ENCODE results near the gene WDFY1. TPM values are rescaled to one million over a fixed set of nuclear protein-coding genes. Genes with fewer than 3 reads are reported as not detected.
"Not testable (repeated sequence)": the region's sequence is repeated elsewhere in the genome, so short reads cannot be mapped to it uniquely, and the experiment has no call there.

The WDFY1 gene
- polyA plus RNA-seq, 1 donor = 66.6 TPM

- no peak for DNase-seq
Measured at GRCh38 chr2:223900066-223900465, 45.1 kb downstream of the WDFY1 start.

- DNase-seq = no peak
Measured at GRCh38 chr2:223897669-223898330, 47.3 kb downstream of the WDFY1 start.

GRCh38 chr2:223896833-223897311 is 48.3 kb downstream of the WDFY1 start:
- DNase-seq = no peak

DNA sequence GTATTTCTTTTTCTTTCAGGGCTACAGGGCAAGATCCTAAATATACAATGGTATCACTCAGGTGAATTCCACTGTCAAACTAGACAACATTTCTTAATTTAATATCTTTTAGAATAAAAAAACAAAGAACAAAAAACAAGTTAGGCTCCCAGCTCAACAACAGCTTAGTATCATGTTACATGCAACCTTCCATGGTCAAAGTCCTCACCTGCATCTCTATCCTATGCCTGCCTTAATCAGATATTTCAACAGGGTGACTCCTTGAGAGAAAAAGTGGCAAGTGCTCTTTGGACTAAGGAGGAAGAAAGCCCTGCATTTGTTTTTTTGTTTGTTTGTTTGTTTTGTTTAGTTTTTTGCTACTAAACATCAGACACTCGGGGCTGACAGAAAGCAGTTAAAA is 50.2 kb downstream of the WDFY1 start:
- DNase-seq = no peak

DNA sequence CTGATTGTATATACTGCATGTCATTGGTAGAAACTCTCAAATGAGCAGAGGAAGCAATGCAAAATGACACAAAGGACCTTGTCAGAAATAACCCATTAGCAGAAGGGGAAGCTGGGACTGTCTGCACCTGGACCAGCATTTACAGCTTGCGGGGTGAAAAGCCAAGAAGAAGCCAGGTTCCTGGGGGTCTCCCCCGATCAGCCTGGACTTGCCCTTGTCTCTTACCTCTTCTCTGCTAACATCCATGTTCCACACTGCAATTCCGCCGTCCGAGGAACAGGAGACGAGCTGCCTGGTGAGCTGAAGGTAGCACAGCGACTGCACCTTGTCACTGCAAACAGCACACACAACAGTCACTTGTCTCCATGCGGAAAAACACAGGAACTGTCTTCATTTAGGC is 51.1 kb downstream of the WDFY1 start:
- DNase-seq = no peak

DNA sequence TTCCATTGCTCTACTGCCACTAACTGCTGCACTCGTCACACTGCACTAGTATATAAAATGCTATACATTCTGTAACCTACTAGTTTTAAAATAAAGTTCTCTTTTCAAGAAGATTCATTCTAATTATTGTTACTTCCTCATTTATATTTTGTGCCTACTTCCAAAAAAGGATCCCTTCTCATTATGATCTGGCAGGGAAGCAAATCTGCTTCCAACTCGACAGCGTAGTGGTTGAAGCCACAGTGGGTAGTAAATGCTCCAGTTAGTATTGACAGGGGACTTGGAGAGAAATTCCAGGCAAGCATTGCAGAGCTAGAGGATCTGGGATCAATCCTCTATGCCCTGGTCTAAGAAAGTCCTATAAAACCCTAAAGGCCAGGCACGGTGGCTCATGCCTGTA is 54.4 kb downstream of the WDFY1 start:
- DNase-seq = no peak

GRCh38 chr2:223889229-223889628 is 55.9 kb downstream of the WDFY1 start:
- DNase-seq = no peak

DNA sequence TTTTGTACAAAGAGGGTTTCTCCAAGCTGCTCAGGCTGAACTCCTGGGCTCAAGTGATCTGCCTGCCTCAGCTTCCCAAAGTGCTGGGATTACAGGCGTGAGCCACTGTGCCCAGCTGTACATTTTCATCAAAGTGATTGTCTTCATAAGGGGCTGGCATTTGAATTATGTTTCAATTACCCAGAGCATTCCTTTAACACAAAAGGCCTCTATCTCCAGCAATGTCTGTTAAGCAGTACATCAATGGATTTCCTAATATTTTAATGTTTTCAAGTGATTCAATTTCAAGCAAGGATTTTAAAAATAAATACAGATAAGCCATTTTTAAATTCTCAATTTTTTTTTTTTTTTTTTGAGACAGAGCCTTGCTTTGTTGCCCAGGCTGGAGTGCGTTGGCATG is 56.9 kb downstream of the WDFY1 start:
- no peak for DNase-seq

DNA sequence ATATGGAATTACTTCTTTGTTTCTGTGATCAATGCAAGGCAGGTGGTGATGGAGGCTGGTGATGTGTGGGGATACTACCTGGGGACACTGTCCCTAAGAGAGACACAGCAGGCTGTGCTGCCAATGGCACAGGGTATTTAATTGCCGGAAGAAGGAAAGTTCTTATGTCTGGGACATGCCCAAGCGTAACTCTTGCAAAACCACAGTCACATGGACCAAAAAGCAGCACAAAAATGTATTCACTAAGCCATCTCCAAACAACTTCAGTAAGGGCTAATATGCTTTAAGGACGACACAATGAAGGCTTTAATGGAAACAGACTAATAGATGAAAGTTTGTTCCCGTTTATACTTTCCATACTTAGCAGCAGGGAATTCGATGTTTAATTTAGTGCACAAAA is 58.0 kb downstream of the WDFY1 start:
- DNase-seq = no peak

GRCh38 chr2:223886726-223887125 is 58.4 kb downstream of the WDFY1 start:
- DNase-seq = no peak

GRCh38 chr2:223884399-223884798 is 60.7 kb downstream of the WDFY1 start:
- no peak for DNase-seq

- DNase-seq = no peak
Measured at GRCh38 chr2:223882715-223883114, 62.4 kb downstream of the WDFY1 start.

DNA sequence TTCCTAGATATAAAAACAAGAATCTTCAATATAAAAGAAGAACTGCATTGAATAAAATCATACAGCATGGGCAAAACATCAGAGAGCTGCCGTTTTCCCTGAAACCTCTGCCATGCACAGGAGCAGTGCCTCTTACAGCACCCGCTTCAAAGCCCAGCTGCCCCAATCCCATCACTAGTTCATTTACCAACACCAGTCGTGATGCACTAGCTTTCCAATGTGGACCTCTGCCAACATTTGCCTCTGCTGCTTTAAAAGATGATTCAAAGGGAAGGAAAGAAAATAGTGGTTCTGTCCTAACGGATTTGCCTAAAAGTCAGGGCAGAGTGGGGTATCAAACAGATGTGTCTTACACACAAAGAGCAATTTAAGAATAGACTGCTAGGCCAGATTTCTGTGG is 64.3 kb downstream of the WDFY1 start:
- no peak for DNase-seq

- DNase-seq = no peak
Measured at GRCh38 chr2:223877721-223878410, 67.3 kb downstream of the WDFY1 start.

GRCh38 chr2:223873672-223874071 is 71.5 kb downstream of the WDFY1 start:
- DNase-seq = no peak

- DNase-seq = not testable (repeated sequence)
Measured at GRCh38 chr2:223872772-223873171, 72.4 kb downstream of the WDFY1 start.

- not testable (repeated sequence) for DNase-seq
Measured at GRCh38 chr2:223871661-223872060, 73.5 kb downstream of the WDFY1 start.

GRCh38 chr2:223870840-223871611 is 74.1 kb downstream of the WDFY1 start:
- DNase-seq = no peak

DNA sequence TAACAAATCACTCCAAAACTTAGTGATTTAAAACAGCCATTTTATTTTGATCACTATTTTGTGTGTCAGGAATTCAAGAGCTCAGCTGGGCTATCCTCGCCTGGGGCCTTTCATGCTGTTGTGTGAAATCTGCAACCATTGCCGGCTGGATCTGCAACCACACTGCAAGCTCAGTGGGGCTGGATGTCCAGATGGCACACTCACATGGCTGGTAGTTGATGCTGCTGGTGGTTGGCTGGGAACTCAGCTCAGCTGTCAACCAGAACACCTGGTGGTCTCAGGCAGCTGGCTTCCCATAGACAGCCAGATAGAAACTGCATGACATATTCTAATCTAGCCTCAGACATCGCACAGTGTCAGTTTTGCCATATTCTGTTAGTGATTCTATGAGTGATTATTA is 77.1 kb downstream of the WDFY1 start:
- no peak for DNase-seq

DNA sequence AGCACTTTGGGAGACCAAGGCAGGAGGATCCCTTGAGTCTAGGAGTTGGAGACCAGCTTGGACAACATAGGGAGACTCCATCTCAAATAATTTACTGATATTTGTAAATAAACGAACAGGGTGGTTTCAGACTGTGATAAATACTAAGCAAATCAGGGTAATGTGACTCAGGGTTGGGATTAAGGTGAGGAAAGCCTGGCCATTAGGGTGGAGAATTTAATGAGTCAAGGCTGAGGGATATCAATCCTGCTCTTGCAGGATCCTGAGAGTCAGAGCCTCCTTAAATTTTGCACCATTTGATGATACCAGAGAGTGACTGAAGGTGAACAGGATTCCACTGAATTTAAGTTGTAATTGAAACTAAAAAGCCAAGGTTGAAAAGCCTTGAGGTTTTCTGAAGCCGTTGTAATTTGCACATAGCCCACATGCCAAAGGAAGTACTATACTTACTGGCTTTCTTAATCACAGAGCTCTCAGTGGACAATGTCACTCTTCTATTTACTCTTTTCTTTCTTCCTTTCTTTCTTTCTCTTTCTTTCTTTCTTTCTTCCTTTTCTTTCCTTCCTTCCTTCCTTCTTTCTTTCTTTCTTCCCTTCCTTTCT is 79.1 kb downstream of the WDFY1 start:
- no peak for DNase-seq

GRCh38 chr2:223865124-223865523 is 80.0 kb downstream of the WDFY1 start:
- DNase-seq = no peak

DNA sequence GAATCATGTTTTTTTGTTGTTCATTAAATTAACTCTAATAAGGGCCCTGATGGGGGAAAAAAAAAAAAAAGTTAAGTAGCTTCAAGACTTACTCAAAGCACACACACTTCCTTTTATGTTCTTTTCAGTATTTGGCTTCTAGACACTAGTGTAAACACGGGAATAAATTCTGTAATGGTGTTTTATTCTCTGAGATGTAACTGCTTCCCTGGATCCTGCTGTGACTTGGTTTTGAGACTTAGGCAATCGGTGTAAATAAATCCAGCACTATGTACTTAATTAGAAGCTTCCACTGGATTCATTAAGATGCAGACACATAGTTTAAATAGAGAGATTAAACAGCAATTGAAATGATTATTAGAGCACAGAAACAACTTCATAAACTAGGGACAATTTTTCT is 81.6 kb downstream of the WDFY1 start:
- no peak for DNase-seq
